Kidney tubule cell (primary cell): Measurements from ENCODE around the gene STRN4.
"Not testable (repeated sequence)": the region's sequence is repeated elsewhere in the genome, so short reads cannot be mapped to it uniquely, and the experiment has no call there.

Experiments used
- DNase-seq: peaks from one replicate; pipeline ENCODE4 v3.0.0-alpha.2; 2018; ENCODE audit warnings: low spot score

STRN4 gene

GRCh38 chr19:46773018-46773399 is 26.8 kb upstream of the STRN4 start:
- no peak for DNase-seq

DNA sequence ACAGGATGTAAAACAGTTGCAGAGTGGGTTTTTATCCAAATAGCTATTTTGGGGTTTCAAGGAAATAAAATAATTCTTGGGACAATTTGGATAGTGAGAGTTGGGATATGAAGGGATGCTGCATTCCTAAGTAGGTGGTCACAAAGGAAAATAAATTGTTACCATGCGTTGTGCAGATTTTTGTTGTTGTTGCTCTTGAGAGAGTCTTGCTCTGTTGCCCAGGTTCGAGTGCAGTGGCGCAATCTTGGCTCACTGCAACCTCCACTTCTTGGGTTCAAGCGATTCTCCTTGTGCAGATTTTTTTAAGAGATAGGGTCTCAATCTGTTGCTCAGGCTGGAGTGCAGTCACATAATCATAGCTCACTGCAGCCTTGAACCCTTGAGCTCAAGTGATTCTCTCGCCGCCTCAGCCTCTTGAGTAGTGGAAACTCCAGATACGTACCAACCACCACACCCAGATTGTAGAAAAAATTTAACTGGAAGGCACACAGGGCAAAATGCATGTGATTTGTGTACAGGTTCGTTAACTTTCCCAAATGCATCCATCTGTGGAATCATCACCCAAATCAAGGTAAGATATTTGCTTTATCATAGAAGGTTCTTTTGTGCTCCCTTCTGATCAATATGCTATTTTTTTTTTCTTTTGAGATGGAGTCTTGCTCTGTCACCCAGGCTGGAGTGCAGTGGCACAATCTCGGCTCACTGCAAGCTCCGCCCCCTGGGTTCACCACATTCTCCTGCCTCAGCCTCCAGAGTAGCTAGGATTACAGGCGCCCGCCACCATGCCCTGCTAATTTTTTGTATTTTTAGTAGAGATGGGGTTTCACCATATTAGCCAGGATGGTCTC is 26.1 kb upstream of the STRN4 start:
- no peak for DNase-seq

DNA sequence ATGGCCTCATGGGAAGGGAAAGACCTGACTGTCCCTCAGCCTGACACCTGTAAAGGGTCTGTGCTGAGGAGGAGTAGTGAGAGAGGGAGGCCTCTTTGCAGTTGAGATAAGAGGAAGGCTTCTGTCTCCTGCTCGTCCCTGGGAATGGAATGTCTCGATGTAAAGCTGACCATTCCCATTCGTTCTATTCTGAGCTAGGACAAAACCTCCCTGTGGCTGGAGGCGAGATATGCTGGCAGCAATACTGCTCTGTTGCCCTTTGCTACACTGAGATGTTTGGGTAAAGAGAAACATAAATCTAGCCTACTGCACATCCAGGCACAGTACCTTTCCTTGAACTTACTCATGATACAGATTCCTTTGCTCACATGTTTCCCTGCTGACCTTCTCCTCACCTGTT is 22.5 kb upstream of the STRN4 start:
- DNase-seq, result not testable (repeated sequence)

GRCh38 chr19:46766569-46767317 is 20.5 kb upstream of the STRN4 start:
- DNase-seq, result peak; percentile 37

- no peak for DNase-seq
Observed at GRCh38 chr19:46764817-46765291, 18.6 kb upstream of the STRN4 start.

DNA sequence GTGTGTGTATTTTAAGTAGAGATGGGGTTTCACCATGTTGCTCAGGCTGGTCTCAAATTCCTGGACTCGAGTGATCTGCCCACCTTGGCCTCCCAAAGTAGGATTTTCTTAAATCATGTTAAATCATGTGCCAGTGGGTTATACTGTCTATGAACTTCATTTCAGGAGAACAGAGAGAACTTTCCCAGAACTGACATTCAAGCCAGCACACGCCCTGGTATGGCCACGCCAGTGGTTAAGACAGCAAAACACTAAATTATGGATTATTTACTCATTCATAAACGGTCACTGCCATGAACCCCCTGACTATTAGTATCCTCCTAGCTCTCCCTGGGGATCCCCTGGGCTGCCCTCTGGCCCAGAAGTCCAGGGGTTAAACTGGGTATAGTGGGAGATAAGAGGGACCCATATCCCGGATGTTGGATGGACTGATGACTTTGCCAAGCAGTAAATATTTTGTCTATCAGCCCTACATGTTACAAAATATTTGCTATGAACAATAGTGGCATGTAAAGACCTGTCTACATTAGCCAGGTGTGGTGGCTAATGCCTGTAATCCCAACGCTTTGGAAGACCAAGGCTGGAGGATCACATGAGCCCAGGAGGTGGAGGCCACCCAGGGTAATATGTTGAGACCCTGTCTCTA is 16.1 kb upstream of the STRN4 start:
- no peak for DNase-seq

GRCh38 chr19:46761418-46761831 is 15.2 kb upstream of the STRN4 start:
- no peak for DNase-seq

- DNase-seq, result not testable (repeated sequence)
Observed at GRCh38 chr19:46760897-46761296, 14.6 kb upstream of the STRN4 start.

GRCh38 chr19:46760363-46760762 is 14.1 kb upstream of the STRN4 start:
- DNase-seq, result no peak

GRCh38 chr19:46759817-46760333 is 13.6 kb upstream of the STRN4 start:
- DNase-seq, result no peak

DNA sequence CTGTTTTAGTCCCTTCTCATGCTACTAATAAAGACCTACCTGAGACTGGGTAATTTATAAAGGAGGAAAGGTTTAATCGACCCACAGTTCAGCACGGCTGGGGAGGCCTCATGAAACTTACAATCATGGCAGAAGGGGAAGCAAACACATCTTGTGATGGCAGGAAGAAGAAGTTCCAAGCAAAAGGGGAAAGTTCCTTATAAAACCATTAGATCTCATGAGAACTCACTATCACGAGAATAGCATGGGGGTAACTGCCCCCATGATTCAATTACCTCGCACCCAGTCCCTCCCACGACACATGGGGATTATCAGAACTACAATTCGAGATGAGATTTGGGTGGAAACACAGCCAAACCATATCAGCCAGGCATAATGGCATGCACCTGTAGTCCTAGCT is 13.0 kb upstream of the STRN4 start:
- DNase-seq, result no peak

GRCh38 chr19:46756544-46756888 is 10.3 kb upstream of the STRN4 start:
- DNase-seq, result no peak

DNA sequence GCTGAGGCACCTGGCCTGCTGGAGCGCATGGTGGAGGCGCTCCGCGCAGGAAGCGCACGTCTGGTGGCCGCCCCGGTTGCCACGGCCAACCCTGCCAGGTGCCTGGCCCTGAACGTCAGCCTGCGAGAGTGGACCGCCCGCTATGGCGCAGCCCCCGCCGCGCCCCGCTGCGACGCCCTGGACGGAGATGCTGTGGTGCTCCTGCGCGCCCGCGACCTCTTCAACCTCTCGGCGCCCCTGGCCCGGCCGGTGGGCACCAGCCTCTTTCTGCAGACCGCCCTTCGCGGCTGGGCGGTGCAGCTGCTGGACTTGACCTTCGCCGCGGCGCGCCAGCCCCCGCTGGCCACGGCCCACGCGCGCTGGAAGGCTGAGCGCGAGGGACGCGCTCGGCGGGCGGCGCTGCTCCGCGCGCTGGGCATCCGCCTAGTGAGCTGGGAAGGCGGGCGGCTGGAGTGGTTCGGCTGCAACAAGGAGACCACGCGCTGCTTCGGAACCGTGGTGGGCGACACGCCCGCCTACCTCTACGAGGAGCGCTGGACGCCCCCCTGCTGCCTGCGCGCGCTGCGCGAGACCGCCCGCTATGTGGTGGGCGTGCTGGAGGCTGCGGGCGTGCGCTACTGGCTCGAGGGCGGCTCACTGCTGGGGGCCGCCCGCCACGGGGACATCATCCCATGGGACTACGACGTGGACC is 9.7 kb upstream of the STRN4 start:
- DNase-seq, result no peak

GRCh38 chr19:46755077-46755852 is 9.0 kb upstream of the STRN4 start:
- DNase-seq, result no peak

GRCh38 chr19:46753420-46754155 is 7.3 kb upstream of the STRN4 start:
- DNase-seq, result no peak

GRCh38 chr19:46748325-46749109 is 2.3 kb upstream of the STRN4 start:
- peak; percentile 51 for DNase-seq

- DNase-seq, result no peak
Observed at GRCh38 chr19:46745521-46746280, 549 bp downstream of the STRN4 start, which contains the start of gene FKRP. FKRP (plus strand) TSS chr19:46746057; CDS start chr19:46755451, 9,394 bp downstream.

DNA sequence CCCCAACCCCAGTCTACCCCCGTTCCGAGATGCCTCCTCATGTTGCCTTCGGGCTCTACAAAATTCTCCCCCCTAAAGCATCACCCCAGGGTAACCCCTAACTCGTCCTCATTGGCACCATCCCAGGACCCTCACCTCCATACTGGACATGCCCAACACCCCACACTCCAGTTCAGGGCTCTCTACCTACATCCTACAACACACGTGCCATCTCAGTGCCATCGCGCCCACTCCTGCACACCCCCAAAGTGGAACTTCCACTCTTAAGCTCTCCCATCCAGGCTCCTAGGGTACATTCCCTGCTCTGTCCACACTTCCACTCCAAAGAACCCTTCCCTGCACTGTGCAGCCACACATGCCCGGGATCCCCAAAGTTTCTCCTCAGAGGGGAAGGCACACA is 1.2 kb downstream of the STRN4 start:
- no peak for DNase-seq
